GM13976 (cell line): ENCODE measurements around the gene PLXNA2.

Experiments used
- DNase-seq: peaks from one replicate; pipeline ENCODE4 v3.0.0; 2012; ENCODE audit warnings: low spot score
- in situ Hi-C: fragments of 300-500 bp; cut with MboI; formaldehyde crosslinking; loops from one replicate; pipeline ENCODE4 v1.12.0; 2022; ENCODE audit warnings: low sequenced_read_pairs, mixed read lengths, inconsistent platforms; ENCODE audit not compliant: unreplicated experiment
- TF ChIP-seq, protein P1 (sequence below): IDR thresholded peaks from 2 replicates; pipeline ENCODE4 v1.5.1; 2012; ENCODE audit warnings: borderline replicate concordance, mild to moderate bottlenecking; ENCODE audit not compliant: insufficient read depth; ENCODE audit errors: extremely low read depth, missing control alignments, control extremely low read depth

PLXNA2 gene

DNA sequence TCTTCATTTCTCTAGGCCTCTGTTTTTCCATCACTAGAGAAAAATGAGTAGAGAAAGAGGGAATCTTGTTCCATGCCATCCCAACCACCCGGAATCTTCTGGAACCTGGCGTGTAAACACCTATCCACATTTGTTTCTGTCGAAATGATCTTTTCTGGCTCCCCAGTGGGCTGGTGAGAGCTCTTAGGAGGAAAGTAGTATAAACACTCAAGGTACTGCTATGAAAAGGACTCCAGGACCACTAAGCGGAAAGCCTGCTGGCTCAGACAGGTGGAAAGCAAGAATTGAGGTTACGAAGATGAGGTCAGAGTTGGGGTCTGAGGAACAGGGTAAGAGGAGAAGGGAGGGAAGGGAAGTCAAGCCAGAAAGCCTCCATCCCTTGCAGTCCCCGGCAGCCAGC is 90.8 kb downstream of the PLXNA2 start:
- no peak for DNase-seq
- TF ChIP-seq, protein P1, sequence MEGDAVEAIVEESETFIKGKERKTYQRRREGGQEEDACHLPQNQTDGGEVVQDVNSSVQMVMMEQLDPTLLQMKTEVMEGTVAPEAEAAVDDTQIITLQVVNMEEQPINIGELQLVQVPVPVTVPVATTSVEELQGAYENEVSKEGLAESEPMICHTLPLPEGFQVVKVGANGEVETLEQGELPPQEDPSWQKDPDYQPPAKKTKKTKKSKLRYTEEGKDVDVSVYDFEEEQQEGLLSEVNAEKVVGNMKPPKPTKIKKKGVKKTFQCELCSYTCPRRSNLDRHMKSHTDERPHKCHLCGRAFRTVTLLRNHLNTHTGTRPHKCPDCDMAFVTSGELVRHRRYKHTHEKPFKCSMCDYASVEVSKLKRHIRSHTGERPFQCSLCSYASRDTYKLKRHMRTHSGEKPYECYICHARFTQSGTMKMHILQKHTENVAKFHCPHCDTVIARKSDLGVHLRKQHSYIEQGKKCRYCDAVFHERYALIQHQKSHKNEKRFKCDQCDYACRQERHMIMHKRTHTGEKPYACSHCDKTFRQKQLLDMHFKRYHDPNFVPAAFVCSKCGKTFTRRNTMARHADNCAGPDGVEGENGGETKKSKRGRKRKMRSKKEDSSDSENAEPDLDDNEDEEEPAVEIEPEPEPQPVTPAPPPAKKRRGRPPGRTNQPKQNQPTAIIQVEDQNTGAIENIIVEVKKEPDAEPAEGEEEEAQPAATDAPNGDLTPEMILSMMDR = no peak
- in situ Hi-C loops = no loop called here

DNA sequence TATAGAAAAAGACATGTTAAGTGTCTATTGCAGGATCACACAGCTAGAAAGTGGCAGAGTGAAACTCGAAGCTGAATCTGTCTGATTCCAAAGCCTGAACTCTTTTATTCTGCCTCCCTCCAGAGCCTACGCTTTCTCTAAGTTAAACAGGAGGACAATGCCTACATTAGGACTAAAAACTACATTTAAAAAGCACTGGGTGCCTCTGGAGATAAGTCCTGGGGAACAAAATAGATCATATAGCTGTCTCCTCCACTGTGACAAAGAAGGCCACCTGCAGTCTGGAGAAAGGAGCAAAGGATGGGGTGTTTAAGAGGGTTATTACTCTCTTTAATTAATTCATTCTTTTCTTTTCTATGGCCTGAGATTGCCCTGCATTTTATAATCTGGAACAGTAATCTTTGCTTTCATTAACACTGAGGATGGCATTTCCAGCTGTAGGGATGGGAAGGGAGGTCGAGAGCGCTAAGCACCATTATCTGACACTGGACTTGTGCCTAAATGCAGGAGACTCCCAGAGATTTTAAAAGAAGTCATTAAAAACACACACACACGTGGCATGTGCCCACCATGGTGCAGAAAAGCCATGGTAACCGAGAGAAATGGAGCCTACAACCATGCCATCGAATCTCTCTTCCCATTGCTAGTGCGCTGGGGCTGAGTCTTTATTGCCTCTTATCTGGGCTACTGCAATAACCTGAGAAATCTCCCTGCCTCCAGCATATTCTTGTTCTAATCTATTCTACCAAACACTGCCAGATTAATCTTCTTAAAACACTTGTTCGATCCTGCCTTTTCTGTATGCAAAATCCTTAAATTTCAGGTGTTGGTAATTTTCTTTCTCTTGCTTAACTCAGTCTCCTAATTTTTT is 92.2 kb downstream of the PLXNA2 start:
- DNase-seq = no peak
- in situ Hi-C loops = no loop called here
- TF ChIP-seq, protein P1 = no peak

DNA sequence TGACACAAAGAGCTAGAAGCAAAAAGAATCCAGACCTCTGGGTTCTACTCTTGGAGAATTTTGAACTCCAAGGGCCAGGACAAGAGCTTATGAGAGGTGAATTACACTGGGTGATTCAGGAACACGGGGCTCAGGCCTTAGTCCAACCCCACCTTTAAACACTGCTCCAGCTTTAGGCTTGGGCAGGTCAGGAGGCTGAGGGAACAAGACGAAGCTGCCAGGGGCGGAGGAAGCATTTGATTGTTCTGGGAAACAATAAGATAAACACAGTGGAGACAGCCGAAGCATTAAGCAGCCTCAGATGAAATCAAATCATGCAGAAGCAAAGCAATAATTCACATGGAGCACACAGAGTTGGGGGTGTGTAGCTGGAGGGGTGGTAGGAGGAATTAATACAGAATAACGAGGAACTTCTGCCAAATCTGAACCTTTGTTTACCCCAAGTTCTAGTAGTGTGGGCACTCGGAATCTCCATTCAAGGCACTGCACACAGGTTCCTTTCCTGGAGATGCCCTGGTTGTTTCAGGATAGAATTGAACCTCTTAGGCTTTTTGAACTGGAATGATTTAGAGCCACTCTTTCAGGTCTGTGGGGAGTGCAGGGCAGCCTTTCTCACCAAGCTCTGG is 93.2 kb downstream of the PLXNA2 start:
- DNase-seq = no peak
- in situ Hi-C loops = no loop called here
- TF ChIP-seq, protein P1 = no peak

DNA sequence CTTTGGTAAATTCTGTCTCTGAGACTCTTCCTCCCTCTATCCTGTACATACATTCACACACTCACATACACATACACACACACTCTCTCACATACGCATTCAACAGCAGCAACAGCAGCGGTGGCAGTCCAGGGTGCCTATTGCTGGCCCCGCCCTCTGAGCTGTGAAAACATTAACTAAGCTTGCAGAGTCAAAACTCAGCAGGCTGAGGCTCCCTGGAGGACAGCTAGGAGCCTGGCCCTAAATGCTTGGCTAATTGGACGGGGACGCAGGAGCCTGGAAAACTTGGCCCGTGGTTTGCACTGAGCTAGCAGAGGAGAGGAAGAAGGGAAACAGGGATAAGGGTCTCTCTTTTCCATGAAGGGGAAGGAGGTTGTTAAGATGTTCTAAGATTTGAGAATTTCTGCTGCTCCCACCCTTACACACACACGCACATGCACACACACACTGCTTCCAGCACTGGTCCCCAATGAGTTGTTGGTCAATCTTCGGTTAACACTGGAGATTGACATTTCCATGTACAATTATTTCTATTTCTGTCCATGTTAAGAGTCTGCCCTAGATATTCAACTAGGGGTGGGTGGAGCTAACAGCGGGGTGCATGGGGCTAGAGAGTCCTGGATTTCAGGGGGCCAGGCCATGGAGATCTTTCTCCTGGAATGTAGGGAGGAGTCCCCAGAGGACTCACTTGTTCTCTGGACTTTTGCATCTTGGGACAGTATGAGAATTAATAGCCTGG is 94.2 kb downstream of the PLXNA2 start:
- in situ Hi-C loops = no loop called here
- TF ChIP-seq, protein P1 = no peak
- DNase-seq = no peak

DNA sequence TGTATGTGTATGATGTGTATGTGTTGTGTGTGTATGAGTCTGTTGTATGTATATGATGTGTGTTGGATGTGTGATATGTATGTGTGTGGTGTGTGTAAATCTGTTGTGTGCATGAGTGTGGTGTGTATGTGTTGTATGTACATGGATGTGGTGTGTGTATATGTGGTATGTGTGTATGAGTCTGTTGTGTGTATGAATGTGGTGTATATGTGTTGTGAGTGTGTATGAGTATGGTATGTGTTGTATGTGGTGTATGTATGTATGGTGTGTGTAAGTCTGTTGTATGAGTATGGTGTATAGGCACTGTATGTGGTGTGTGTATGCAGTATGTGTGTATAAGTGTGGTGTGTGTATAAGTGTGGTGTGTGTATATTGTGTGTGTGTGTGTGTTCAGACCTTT is 95.0 kb downstream of the PLXNA2 start:
- DNase-seq = no peak
- TF ChIP-seq, protein P1 = no peak
- in situ Hi-C loops = no loop called here

DNA sequence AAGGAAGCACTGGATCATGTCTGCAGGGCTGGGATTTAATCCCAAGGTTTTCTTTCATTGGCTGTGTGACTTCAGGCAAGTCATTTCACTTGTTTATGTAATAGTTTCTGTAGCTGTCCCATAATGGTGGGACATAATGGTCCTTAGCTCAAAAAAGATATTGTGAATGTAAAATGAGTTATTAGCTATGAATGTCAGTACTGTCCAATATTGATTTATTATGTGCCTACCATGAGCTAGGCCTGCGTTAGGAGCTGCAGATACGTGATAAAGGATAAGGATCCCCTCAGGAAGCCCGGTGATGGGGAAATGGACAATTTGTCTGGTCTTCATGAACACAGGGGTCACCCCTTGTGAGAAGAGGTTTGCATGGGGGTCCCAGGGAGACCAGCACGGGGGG is 95.8 kb downstream of the PLXNA2 start:
- no peak for DNase-seq
- TF ChIP-seq, protein P1 = no peak
- in situ Hi-C loops = no loop called here
